Ammon's horn (tissue), 1 donor: Measurements from ENCODE around the gene MTSS2.
A peak's percentile ranks its signal among the peaks of the same experiment; 100 is the strongest.
"Not testable (repeated sequence)": the region's sequence is repeated elsewhere in the genome, so short reads cannot be mapped to it uniquely, and the experiment has no call there.

ENCODE experiments used
- DNase-seq: peaks from one replicate; pipeline ENCODE4 v3.0.0-alpha.2; 2016; ENCODE audit warnings: low spot score

Gene MTSS2

DNA sequence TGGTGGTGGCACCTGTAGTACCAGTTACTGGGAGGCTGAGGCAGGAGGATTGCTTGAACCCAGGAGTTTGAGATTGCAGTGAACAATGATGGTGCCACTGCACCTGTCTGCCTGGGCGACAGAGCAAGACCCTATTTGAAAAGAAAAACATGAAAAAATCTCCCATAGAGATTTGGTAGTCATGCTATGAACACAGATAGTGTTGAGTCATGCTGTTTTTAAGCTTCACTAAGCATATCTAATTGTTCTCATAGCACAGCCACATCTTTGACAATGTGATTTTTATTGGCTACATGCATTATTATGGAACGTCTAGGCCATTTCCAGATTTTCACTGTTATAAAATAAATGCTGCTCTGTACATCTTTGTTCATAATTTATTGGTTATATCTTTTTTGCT is 33.5 kb downstream of the MTSS2 start:
- DNase-seq = no peak

DNA sequence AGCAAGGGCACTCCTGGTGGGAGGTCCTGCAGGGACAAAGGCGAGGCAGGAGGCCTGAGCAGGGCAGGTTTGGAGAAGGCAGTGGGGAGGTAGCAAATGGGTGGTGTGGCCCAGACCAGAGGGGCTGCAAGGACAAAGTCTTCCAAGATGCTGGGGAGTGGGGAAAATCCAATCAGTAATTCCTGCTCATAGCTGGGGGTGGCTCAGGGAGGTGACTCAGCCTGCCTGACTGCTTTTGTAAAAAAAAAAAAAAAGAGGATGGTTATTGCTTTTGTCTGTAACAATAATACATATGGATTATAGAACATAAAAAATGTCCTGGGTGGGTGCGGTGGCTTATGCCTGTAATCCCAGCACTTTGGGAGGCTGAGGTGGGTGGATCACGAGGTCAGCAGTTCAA is 34.3 kb downstream of the MTSS2 start:
- no peak for DNase-seq

DNA sequence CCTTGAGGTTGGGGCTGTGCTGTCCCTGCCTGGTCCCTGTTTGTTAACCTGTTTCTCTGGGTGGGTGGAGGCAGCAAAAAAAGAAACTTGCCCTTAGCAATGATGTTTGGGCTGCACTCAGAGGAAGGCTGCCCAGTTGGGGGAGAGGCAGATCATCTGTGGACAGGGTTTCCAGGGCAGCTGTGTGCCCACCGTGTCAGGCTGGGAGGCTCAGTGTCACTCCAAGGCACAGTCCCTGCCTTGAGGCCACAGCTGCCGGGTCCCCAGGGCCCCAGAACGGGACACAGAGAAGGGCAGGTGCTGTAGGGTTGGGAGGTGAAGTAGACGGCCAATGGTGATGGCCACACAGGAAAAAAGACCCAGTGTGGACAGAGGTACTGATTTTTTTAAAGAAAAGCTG is 35.6 kb downstream of the MTSS2 start:
- no peak for DNase-seq

DNA sequence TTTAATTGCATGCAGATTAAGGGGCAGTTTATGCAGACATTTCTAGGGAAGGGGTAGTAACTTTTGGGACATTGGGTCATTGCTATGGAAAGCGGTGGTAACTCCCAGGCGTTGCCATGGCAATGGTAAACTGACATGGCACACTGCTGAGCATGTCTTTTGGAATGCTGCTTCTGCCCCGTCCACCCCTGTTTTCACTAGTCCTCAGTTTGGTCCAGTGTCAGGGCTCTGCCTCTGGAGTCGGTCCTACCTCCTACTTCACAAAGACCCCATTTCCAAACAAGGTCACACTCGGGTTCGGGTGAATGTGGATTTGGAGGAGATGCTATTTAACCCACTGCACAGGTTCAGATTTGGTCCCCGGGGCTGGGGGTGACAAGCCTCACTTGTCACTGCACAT is 36.6 kb downstream of the MTSS2 start:
- DNase-seq = no peak

DNA sequence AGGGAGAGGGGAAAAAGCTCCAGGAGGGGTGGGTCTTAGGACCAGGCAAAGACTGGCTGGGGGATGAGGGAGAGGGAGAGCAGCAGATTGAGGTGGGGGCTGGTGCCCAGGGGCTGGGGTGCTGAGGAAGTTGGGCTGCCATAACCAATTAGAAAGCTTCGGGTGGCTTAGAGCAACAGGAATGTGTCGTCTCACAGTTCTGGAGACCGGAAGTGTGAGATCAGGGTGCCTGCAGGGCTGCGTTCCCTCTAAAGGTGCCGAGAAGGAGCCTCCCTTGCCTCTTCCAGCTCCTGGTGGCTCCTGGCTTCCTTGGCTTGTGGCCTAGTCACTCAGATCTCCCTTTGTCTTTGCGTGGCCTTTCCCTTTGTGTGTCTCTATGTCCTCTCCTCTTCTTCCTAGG is 37.2 kb downstream of the MTSS2 start:
- DNase-seq = no peak

DNA sequence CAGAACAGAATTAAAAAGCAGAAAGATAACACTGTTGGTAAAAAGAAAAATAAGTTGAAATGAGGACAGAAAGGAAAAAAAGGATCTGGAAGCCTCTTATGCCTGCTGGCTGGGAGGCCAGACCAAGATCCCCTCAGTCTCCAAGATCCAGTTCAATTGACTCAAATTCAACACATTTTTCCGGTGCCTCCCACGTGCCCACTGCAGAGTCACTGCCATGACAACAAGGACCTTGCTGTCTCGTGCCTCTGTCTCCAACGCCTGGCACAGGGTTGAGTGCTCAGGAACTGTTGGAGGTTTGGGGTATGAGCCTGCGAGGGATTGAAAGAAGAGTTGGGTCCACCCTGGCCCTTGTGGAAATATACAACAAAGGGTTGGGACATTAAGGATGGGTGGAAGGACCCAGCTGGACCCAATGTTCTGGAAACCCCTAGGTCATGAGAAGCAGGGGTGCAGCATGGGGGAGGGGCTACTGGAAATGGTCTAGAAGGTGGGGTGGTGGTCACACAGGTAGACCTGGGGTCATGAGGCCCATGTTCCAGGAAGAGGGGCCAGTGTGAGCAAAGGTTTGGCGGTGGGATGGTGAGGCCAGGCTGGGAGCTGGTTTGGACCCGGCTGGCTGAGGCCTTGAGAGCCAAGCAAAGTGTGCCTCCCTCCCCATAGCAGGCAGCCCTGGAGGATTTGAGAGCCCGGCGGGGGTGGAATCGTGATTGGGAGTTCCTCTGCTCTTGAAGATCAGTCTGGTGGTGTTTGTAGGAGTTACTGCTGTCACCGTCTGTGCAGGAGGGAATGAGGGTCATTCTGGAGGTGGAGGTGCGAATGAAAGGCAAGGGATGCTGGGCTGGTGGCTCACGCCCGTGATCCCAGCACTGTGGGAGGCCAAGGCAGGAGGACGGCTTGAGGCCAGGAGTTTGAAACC is 38.2 kb downstream of the MTSS2 start:
- DNase-seq = no peak

DNA sequence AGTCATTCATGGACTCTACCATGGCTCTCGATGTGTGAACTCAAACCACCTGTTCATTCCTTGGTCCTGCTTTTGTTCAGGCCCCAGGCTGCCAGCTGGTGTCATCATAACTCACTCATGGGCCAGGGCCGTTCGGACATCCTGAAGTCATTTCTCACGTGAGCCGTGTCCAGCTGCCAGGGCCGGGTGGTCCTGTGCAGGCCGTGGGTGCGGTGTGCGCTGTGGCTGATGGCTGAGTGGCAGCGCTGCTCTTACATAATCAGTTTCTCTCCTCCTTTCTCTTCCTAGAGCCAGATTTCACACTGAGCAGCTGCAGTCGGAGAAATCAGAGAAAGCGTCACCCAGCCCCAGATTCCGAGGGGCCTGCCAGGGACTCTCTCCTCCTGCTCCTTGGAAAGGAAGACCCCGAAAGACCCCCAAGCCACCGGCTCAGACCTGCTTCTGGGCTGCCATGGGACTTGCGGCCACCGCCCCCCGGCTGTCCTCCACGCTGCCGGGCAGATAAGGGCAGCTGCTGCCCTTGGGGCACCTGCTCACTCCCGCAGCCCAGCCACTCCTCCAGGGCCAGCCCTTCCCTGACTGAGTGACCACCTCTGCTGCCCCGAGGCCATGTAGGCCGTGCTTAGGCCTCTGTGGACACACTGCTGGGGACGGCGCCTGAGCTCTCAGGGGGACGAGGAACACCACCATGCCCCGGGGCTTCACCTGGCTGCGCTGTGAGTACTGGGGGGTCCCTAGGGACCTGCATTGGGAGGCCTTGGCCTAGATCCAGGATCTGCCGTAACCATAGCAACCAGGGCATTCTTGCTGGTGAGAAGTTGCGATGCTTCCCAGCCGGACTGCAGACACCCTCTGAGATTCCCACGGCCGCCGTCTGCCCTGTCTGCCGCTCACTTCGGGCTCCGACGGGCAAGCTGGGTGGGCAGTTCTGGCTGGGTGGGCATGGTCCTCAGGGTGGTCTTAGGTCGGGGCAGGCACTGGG is 39.3 kb downstream of the MTSS2 start, which contains the start of gene IL34:
Gene IL34, plus strand, starts transcription at position 300 of the 982 bp plus-strand sequence. Its CDS starts 389 bp downstream, at position 689.
- DNase-seq = no peak

DNA sequence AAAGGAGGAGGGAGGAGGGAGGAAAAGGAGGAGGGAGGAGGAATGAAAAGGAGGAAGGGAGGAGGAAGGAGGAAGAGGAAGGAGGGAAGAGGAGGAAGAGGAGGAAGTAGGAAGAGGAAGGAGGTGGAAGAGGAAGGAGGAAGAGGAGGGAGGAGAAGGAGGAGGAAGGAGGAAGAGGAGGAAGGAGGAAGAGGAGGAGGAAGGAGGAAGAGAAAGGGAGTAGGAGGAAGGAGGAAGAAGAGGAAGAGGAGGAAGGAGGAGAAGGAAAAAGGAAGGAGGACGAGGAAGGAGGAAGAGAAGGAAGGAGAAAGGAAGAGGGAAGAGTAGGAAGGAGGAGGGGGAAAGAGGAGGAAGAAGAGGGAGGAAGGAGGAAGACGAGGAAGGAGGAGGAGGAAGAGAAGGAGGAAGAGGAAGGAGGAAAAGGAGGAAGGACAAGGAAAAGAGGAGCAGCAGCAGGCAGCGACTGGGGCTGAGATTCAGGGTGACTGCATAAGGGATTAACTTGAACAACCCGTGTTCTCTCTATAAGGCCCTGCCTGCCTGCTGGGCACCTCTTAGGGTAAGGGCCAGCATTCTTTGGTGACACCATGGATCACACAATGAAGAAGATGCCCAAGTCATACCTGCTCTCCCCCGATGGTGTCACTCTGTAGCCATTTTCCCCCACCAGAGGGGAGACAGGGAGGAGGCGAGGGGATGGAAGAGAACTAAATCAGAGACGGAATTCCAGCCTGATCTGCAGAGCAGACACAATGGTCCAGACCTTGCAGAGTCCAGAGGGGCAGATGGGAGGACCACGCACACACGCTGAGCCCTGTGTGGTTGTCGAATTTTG is 40.9 kb downstream of the MTSS2 start:
- no peak for DNase-seq

DNA sequence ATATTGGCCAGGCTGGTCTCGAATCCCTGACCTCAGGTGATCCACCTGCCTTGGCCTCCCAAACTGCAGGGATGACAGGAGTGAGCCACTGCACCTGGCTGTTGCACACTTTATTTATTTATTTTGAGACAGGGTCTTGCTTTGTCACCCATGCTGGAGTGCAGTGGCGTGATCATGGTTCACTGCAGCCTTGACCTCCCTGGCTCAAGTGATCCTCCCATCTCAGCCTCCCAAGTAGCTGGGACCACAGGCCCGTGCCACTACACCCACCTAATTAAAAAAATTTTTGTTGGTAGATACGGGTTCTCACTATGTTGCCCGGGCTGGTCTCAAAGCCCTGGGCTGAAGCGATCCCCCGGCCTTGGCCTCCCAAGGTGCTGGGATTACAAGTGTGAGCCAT is 42.6 kb downstream of the MTSS2 start:
- DNase-seq = not testable (repeated sequence)

DNA sequence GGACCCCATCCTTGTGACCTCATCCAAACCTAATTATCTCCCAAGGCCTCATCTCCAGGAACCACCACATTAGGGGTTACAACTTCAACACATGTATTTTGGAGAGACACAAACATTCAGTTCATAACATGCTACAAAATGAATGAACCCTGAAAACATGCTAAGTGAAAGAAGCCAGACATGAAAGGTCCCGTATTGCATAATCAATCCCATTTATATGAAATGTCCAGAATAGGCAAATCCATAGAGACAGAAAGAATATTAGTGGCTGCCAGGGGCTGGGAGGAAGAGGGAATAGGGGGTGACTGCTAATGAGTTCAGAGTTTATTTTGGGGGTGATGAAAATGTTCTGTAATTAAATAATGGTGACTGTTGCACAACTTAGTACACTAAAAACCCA is 43.2 kb downstream of the MTSS2 start:
- no peak for DNase-seq

DNA sequence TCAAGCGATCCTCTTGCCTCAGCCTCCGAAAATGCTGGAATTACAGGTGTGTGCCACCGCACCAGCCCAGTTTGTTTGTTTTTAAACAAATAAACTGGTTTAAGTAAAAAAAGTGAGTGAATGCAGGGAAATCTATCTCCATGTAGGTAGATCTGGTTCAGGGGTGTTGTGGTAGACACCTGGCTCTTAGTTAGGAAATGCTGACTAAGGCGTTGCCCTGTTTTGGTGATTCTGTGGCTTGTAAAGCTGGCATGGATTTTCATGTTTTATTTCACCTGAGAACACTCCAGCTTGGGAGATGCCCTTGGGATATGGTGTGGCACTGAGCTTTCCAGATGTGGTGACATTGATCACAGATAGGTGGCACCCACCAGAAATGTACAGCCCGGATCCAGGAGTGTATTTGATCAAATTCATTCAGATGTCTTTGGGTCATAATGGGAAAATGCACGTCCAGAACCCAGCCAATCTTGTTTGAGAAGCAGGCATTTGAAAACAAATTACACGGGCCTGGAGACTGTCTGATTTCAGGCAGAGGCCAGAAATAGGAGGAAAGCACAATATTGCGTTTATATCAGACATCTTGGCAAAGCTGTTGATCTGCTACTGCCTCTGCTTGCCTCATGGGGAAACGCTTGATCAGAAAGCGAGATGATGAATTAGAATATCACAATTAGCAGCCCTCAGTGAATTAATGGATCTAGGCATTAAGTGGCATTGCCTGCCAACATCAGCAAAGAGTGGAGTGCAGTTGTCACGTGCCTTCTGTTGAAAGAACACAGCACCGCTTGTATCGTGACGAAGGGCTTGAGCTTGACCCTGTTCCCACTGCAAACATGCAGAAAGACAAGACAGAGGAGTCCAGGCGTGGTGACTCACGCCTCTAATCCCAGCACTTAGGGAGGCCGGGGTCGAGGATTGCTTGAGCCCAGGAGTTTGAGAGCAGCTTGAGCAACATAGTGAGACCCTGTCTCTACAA is 46.8 kb downstream of the MTSS2 start:
- peak; percentile 52 for DNase-seq
